Fibroblast of lung (primary cell): Measurements from ENCODE around the gene CNN3. TPM values are rescaled to one million over a fixed set of nuclear protein-coding genes. Genes with fewer than 3 reads are reported as not detected.

Experiments
- DNase-seq, 2 donors: peaks; one replicate each; pipeline versions ENCODE4 v3.0.0 to v3.0.0-alpha.2; 2010; ENCODE audit warnings: low read depth in 2 of 2
- H2AFZ ChIP-seq: 2 replicates; pipeline ENCODE4 v1.5.1; 2012; ENCODE audit warnings: low read length, control low read depth, inconsistent platforms
- H3K27ac ChIP-seq: 2 replicates; pipeline ENCODE4 v1.5.1; 2011; ENCODE audit warnings: low read length, control low read depth; ENCODE audit not compliant: insufficient read depth
- H3K27me3 ChIP-seq: 2 replicates; pipeline ENCODE4 v1.5.1; 2011; ENCODE audit warnings: mild to moderate bottlenecking, low read length; ENCODE audit not compliant: control insufficient read depth, insufficient read depth
- H3K36me3 ChIP-seq: 2 replicates; pipeline ENCODE4 v1.5.1; 2011; ENCODE audit warnings: low read length; ENCODE audit not compliant: control insufficient read depth, insufficient read depth
- H3K4me1 ChIP-seq: 2 replicates; pipeline ENCODE4 v1.5.1; 2011; ENCODE audit warnings: low read length; ENCODE audit not compliant: control insufficient read depth, insufficient read depth; ENCODE audit errors: extremely low read depth
- H3K4me2 ChIP-seq: 2 replicates; pipeline ENCODE4 v1.5.1; 2011; ENCODE audit warnings: low read length, control low read depth; ENCODE audit not compliant: insufficient read depth; ENCODE audit errors: extremely low read depth
- H3K4me3 ChIP-seq, 4 experiments: fragments of 200-600 bp in 1 of 4; sonication (generic) in 1 of 4; replicated peaks in 1 of 4; 2 replicates each; pipeline ENCODE4 v1.5.1; 2011 to 2016; ENCODE audit warnings: low read length in 4 of 4, low read depth in 3 of 4, mild to moderate bottlenecking in 3 of 4, control low read depth in 2 of 4, inconsistent platforms in 1 of 4, mixed read lengths in 1 of 4; ENCODE audit not compliant: insufficient read depth in 1 of 4; ENCODE audit errors: control extremely low read depth in 1 of 4
- H3K79me2 ChIP-seq: 2 replicates; pipeline ENCODE4 v1.5.1; 2012; ENCODE audit warnings: mild to moderate bottlenecking, low read length, inconsistent platforms; ENCODE audit not compliant: control insufficient read depth, insufficient read depth
- H3K9ac ChIP-seq: 2 replicates; pipeline ENCODE4 v1.5.1; 2011; ENCODE audit warnings: mild to moderate bottlenecking, low read length, control low read depth; ENCODE audit not compliant: insufficient read depth
- H3K9me3 ChIP-seq: 2 replicates; pipeline ENCODE4 v1.5.1; 2012; ENCODE audit warnings: low read depth, low read length; ENCODE audit not compliant: control insufficient read depth, insufficient read depth
- H4K20me1 ChIP-seq: 2 replicates; pipeline ENCODE4 v1.5.1; 2011; ENCODE audit warnings: low read length; ENCODE audit not compliant: control insufficient read depth, insufficient read depth; ENCODE audit errors: extremely low read depth
- CTCF ChIP-seq, 2 donors: IDR thresholded peaks in 1 of 2; conservative IDR thresholded peaks in 1 of 2; 1 replicate in 1 of 2; 2 replicates in 1 of 2; pipeline ENCODE4 v1.5.1; 2011 to 2012; ENCODE audit warnings: low read length in 2 of 2, control low read depth in 1 of 2, inconsistent platforms in 1 of 2, low read depth in 1 of 2, mild to moderate bottlenecking in 1 of 2
- EZH2 ChIP-seq: IDR thresholded peaks from 2 replicates; pipeline ENCODE4 v1.5.1; 2012; ENCODE audit warnings: low read length, control low read depth, mild to moderate bottlenecking; ENCODE audit errors: missing control alignments
- polyA plus RNA-seq, 2 donors: library from polyadenylated mRNA; depleted of rRNA in 1 of 2; stranded (reverse) in 1 of 2; unstranded in 1 of 2; fragments of >200 nt; gene quantifications; 2 replicates each; pipeline ENCODE4 v1.2.1, GENCODE V29; 2011 to 2012; ENCODE audit warnings: missing spikeins in 1 of 2
- total RNA-seq: library from RNA; depleted of rRNA; stranded (reverse); fragments of >200 nt; gene quantifications from 2 replicates; pipeline ENCODE4 v1.2.1, GENCODE V29; 2014

The CNN3 gene
- total and polyA plus RNA-seq, 2 donors (not counting 1 experiment from before 2014, with no cell fraction given): 601 to 670 TPM

- H3K27ac ChIP-seq: no peak overlapping the region
- peaks cover 7% of the 10 kb centered on the region for H3K4me1 ChIP-seq
- H3K79me2 ChIP-seq: no peaks in the 10 kb centered on the region
- H3K36me3 ChIP-seq: no peaks in the 10 kb centered on the region
- H3K9ac ChIP-seq: no peak overlapping the region
- no peak for DNase-seq
- TF ChIP-seq CTCF (conservative IDR thresholded peaks at IDR 0.05 in 1 of 2, IDR thresholded peaks at IDR 0.05 in 1 of 2; ENCODE audit: low read depth in 1 of 2, low read length in 2 of 2): no peak
- no peak for TF ChIP-seq EZH2
- H3K4me3 ChIP-seq: no peak overlapping the region
- no peaks in the 10 kb centered on the region for H4K20me1 ChIP-seq
- no peaks in the 10 kb centered on the region for H3K9me3 ChIP-seq
- no peaks in the 10 kb centered on the region for H3K27me3 ChIP-seq
- no peak overlapping the region for H3K4me2 ChIP-seq
- peak overlapping the region; percentile 24 for H2AFZ ChIP-seq
Observed at GRCh38 chr1:94953746-94954145, 26.8 kb upstream of the CNN3 start.

- H2AFZ ChIP-seq: no peak overlapping the region
- H3K36me3 ChIP-seq: no peaks in the 10 kb centered on the region
- DNase-seq: no peak
- H3K4me1 ChIP-seq: peaks cover 7% of the 10 kb centered on the region
- H3K4me2 ChIP-seq: no peak overlapping the region
- H4K20me1 ChIP-seq: no peaks in the 10 kb centered on the region
- H3K4me3 ChIP-seq: no peak overlapping the region
- H3K9ac ChIP-seq: no peak overlapping the region
- H3K9me3 ChIP-seq: no peaks in the 10 kb centered on the region
- TF ChIP-seq CTCF (conservative IDR thresholded peaks at IDR 0.05 in 1 of 2, IDR thresholded peaks at IDR 0.05 in 1 of 2; ENCODE audit: low read depth in 1 of 2, low read length in 2 of 2): no peak
- no peak for TF ChIP-seq EZH2
- H3K27ac ChIP-seq: no peak overlapping the region
- H3K79me2 ChIP-seq: no peaks in the 10 kb centered on the region
- no peaks in the 10 kb centered on the region for H3K27me3 ChIP-seq
Observed at GRCh38 chr1:94953107-94953506, 26.2 kb upstream of the CNN3 start.

- Histone ChIP-seq H3K4me3 (no peak overlapping the region), H3K36me3 (no peaks in the 10 kb centered on the region), H2AFZ (no peak overlapping the region), H3K27me3 (no peaks in the 10 kb centered on the region), H3K4me1 (peaks cover 7% of the 10 kb centered on the region), H3K4me2 (no peak overlapping the region), H3K27ac (no peak overlapping the region), H3K79me2 (no peaks in the 10 kb centered on the region), H3K9ac (no peak overlapping the region), H3K9me3 (no peaks in the 10 kb centered on the region), H4K20me1 (no peaks in the 10 kb centered on the region)
- DNase-seq: no peak
- TF ChIP-seq EZH2: no peak
- no peak for TF ChIP-seq CTCF (conservative IDR thresholded peaks at IDR 0.05 in 1 of 2, IDR thresholded peaks at IDR 0.05 in 1 of 2; ENCODE audit: low read depth in 1 of 2, low read length in 2 of 2)
Observed at GRCh38 chr1:94952539-94952938, 25.6 kb upstream of the CNN3 start.
